Adrenal gland (tissue), 5 donors: ENCODE data around the gene IFNGR2.

ENCODE experiments used
- POLR2A ChIP-seq, 2 donors: fragments of 450-650 bp; IDR thresholded peaks; one replicate each; pipeline ENCODE4 v1.6.1; 2017; ENCODE audit warnings: antibody characterized with exemption in 2 of 2, mild to moderate bottlenecking in 2 of 2, moderate library complexity in 1 of 2
- TF ChIP-seq, protein P1 (sequence below), 6 experiments: fragments of 450-650 bp in 4 of 6; fragments of 200-600 bp in 2 of 6; sonication (generic) in 1 of 6; IDR thresholded peaks; 1 replicate in 5 of 6; 2 replicates in 1 of 6; pipeline versions ENCODE4 v1.5.1 to v1.8.0; 2016 to 2021; ENCODE audit warnings: antibody characterized with exemption in 6 of 6, mild to moderate bottlenecking in 2 of 6, moderate library complexity in 1 of 6
- donor health status: DM: no; HTN: no; CAD: no.

- TF ChIP-seq POLR2A (IDR thresholded peaks at IDR 0.05), result no peak
- TF ChIP-seq, protein P1, sequence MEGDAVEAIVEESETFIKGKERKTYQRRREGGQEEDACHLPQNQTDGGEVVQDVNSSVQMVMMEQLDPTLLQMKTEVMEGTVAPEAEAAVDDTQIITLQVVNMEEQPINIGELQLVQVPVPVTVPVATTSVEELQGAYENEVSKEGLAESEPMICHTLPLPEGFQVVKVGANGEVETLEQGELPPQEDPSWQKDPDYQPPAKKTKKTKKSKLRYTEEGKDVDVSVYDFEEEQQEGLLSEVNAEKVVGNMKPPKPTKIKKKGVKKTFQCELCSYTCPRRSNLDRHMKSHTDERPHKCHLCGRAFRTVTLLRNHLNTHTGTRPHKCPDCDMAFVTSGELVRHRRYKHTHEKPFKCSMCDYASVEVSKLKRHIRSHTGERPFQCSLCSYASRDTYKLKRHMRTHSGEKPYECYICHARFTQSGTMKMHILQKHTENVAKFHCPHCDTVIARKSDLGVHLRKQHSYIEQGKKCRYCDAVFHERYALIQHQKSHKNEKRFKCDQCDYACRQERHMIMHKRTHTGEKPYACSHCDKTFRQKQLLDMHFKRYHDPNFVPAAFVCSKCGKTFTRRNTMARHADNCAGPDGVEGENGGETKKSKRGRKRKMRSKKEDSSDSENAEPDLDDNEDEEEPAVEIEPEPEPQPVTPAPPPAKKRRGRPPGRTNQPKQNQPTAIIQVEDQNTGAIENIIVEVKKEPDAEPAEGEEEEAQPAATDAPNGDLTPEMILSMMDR (IDR thresholded peaks at IDR 0.05), result no peak
Observed at GRCh38 chr21:33392284-33392985, 10.8 kb upstream of the IFNGR2 start.
